Fibroblast of mammary gland (primary cell): Measurements from ENCODE around the gene GH2.
A peak's percentile ranks its signal among the peaks of the same experiment; 100 is the strongest.

Experiments
- DNase-seq: peaks from one replicate; pipeline ENCODE4 v3.0.0-alpha.2; 2010; ENCODE audit warnings: low read depth
- H3K4me3 ChIP-seq: 2 replicates; pipeline ENCODE4 v1.5.1; 2011; ENCODE audit warnings: low read depth, mild to moderate bottlenecking, low read length, moderate library complexity; ENCODE audit not compliant: control insufficient read depth
- CTCF ChIP-seq: conservative IDR thresholded peaks from 2 replicates; pipeline ENCODE4 v1.5.1; 2011; ENCODE audit warnings: low read depth, low read length, inconsistent platforms; ENCODE audit not compliant: control insufficient read depth, insufficient read depth

GH2 gene

GRCh38 chr17:63842173-63842539, 39.6 kb downstream of the GH2 start:
- DNase-seq = no peak
- peak overlapping the region; percentile 89 for H3K4me3 ChIP-seq
- no peak for TF ChIP-seq CTCF

GRCh38 chr17:63841350-63842172, 40.2 kb downstream of the GH2 start:
- TF ChIP-seq CTCF = no peak
- peak; percentile 37 for DNase-seq
- H3K4me3 ChIP-seq = peak overlapping the region; percentile 89

GRCh38 chr17:63840591-63841349, 41.0 kb downstream of the GH2 start:
- H3K4me3 ChIP-seq = peak overlapping the region; percentile 89
- no peak for TF ChIP-seq CTCF
- peak; percentile 41 for DNase-seq

- peak overlapping the region; percentile 10 for H3K4me3 ChIP-seq
- TF ChIP-seq CTCF = no peak
- DNase-seq = peak; percentile 95
These were observed 43.0 kb downstream of the GH2 start for GRCh38 chr17:63838631-63839171.

DNA sequence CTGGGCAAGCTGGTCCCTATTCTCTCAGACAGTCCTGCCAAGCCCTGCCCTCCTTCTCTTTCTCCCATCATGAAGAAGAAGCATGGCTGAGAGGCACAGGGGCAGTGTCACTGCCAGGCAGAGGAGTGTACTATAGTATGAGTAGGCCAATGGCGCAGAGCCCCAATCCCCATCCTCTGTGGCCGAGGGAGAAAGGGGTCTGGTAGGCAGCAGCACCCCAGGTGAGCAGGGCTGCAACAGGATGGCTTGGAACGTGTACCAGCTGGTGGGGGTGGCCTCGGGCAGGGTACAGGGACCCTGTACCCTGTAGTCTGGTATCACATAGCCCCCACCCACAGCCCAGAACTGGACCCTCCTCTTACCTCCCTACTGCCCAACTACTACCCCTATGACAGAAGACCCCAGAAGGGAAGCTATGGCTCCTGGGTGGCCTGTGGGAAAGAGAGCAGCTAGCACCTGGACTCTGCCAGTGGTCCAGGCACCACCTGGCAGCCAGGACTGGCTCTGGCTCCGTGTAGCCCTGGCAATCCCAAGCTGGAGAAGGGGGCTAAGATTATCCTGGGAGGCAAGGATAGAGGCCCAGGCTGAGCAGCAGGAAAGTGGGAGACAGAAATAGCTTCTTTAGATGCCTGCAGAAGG, 43.7 kb downstream of the GH2 start:
- no peak for DNase-seq
- no peak for TF ChIP-seq CTCF
- no peak overlapping the region for H3K4me3 ChIP-seq

GRCh38 chr17:63837480-63837879, 44.3 kb downstream of the GH2 start:
- no peak for DNase-seq
- no peak overlapping the region for H3K4me3 ChIP-seq
- no peak for TF ChIP-seq CTCF
